Coronary artery (tissue), 2 donors: ENCODE data around the gene NTPCR.

ENCODE experiments used
- DNase-seq: peaks from one replicate; pipeline ENCODE4 v3.0.0-alpha.2; 2017; ENCODE audit warnings: low spot score
- H3K27ac ChIP-seq, 2 donors: fragments of 200-600 bp; sonication (generic); one replicate each; pipeline ENCODE4 v1.5.1; 2016 to 2019
- H3K4me3 ChIP-seq: fragments of 200-600 bp; sonication (generic); 2 replicates; pipeline ENCODE4 v1.5.1; 2016; ENCODE audit warnings: mild to moderate bottlenecking, moderate library complexity
- TF ChIP-seq, protein P1 (sequence below): fragments of 200-600 bp; sonication (generic); IDR thresholded peaks from one replicate; pipeline ENCODE4 v1.5.1; 2019; ENCODE audit warnings: antibody characterized with exemption

The NTPCR gene

DNA sequence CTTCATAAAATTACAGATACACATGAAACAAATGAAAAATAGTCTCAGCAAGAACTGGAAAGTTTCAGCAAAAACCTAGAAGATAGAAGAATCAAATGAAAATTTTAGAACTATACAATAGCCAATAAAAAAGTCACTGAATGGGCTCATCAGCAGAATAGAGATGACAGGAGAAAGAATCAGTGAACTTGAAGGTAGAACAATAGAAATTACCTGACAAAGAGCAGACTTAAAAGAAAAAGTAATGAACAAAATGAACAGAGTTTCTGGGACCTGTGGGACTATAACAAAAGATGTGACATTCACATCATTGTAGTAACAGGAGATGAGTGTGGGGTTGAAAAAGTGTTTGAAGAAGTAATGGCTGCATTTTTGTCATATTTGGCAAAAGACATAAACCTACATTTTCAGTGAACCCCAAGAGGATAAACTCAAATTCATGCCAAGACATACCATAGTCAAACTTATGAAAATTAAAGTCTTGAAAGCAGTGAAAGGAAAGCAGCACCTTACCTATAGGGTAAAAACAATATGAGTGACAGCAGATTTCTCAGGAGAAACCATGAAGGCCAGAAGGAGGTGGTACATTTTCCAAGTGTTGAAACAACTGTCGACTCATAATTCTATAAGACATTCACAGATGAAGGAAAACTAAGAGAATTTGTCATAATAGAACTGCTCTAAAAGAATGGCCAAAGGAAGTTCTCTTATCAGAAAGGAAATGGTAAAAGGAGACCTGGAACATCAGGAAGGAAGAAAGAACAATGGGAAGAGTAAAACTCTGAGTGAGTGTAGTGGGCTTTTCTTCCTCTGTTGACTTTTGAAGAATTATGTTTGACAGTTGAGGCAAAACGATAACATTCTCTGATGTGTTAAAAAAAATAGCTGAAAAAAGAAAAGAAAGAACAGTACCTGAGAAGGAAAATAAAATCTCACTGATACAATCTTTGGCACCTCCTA is 23.5 kb downstream of the NTPCR start:
- H3K27ac ChIP-seq: no peak overlapping the region
- TF ChIP-seq, protein P1, sequence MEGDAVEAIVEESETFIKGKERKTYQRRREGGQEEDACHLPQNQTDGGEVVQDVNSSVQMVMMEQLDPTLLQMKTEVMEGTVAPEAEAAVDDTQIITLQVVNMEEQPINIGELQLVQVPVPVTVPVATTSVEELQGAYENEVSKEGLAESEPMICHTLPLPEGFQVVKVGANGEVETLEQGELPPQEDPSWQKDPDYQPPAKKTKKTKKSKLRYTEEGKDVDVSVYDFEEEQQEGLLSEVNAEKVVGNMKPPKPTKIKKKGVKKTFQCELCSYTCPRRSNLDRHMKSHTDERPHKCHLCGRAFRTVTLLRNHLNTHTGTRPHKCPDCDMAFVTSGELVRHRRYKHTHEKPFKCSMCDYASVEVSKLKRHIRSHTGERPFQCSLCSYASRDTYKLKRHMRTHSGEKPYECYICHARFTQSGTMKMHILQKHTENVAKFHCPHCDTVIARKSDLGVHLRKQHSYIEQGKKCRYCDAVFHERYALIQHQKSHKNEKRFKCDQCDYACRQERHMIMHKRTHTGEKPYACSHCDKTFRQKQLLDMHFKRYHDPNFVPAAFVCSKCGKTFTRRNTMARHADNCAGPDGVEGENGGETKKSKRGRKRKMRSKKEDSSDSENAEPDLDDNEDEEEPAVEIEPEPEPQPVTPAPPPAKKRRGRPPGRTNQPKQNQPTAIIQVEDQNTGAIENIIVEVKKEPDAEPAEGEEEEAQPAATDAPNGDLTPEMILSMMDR: no peak
- no peak overlapping the region for H3K4me3 ChIP-seq
- DNase-seq: no peak

DNA sequence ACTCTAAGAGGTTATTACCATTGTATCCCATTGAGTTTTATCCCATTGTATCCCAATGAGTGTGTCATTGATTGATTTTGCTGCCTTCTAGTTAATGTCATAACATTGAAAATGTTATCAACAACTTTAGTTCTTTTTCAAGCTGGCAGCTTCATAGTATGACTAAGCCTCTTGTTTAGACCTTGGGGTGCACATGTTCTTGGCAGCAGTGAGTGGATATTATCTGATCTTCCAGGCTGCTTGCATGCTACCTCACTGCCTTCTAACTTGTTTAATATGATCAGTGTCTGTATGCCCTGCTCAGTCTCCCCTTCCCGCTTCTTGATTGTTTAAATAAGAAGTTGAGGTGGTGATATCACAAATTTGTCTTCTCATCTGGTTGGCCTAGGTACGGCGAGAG is 24.6 kb downstream of the NTPCR start:
- TF ChIP-seq, protein P1: no peak
- DNase-seq: no peak
- Histone ChIP-seq H3K27ac (no peak overlapping the region), H3K4me3 (no peak overlapping the region)

DNA sequence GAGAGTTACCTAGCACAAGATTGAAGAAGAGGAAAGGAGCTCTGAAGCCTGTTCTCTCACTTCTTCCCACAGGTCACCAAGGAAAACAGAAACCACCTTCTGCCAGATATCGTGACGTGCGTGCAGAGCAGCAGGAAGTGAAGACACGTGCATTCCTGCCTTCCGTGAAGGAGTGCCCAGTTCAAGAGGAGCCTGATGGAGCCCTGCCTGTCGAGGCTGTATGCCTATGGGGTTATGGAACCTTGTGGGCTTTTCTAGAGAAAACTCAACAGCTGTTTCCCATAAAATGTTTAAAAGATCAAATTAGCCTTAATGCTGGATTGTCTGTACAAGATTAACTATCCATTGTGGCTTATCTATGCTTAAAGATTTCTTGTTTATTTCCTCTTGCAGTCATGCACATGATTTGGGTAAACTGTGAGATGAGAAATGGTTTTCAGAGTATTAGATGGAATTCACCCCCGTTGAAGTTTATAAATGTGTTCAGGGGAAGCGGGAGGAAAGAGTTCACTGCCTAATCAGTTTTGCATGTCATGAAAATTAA is 27.8 kb downstream of the NTPCR start:
- H3K27ac ChIP-seq: no peak overlapping the region
- no peak for DNase-seq
- TF ChIP-seq, protein P1: no peak
- no peak overlapping the region for H3K4me3 ChIP-seq

DNA sequence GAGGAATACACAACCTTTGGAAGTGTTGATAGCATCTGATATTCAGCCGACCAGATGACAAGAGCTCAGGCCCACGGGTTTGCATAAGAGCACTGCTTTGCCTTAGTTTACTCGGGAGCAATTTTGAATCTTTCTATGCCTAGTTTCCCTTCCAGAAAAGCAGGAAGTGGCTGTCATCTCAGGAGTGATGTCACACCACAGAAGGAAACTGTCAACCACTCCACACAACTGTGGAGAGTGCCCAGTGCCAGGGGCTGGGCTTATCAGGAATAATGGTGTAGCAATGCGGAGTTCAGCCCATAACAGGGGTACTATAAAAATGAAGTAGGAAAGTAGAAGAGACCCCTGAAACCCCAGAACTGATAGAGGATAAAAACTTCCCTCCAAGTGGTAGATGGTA is 28.4 kb downstream of the NTPCR start:
- no peak for DNase-seq
- no peak overlapping the region for H3K27ac ChIP-seq
- no peak overlapping the region for H3K4me3 ChIP-seq
- TF ChIP-seq, protein P1: no peak

DNA sequence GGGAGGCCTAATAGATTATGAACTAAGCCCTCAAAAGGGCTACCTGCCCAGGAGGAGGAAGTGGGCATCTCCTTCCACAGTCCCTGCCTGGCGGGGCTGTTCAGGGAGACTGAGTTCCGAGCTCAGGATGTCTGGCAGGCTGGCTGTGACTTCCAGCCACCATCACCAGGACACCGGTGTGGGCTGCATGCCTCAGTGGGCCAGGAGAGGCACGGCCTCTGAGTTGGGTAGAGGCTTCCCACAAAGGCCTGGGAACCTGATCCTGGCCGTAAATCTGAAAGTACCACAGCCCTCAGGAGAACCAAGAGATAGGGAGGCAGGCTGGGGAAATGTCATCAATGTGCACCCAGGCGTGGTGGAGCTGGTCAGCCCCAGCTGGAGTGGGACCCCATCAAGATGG is 29.1 kb downstream of the NTPCR start:
- TF ChIP-seq, protein P1: no peak
- H3K4me3 ChIP-seq: no peak overlapping the region
- no peak for DNase-seq
- H3K27ac ChIP-seq: no peak overlapping the region

DNA sequence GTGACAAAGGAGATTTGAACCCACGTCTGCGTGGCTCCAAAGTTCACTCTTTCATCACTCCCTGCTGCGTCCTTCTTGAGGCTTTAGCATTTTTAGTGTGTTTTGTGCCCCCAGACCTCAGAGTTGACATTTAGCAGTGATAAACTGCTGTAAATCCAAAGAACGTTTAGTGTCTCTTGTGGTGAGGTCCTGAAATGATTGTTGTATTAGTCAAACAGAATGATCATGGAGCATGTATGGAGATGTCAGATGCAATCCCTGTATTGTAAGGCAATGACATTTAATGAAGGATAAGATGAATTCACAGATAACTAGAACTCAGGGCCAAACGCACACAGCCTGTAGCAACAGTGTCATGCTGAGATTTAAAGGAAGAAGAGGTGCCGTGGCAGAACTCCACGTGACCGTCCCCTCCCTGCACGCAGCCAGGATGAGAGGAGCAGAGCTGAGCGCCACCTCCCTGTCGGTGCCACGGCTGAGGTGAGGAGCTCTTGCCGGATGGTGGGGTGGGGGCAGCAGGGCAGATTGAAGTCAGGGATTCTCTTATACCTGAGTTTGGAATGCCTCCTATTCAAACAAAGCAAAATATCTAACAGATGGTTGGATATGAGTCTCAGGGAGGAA is 30.1 kb downstream of the NTPCR start:
- TF ChIP-seq, protein P1: no peak
- Histone ChIP-seq H3K4me3 (no peak overlapping the region), H3K27ac (no peak overlapping the region)
- DNase-seq: no peak
